SU-DHL-6 (cell line): ENCODE results near the gene C12orf76.

Source experiments
- EZH2phosphoT487 ChIP-seq: fragments of 200-600 bp; sonication (generic), shearing (Covaris generic); conservative IDR thresholded peaks from 2 replicates; pipeline ENCODE4 v1.6.1; 2018; ENCODE audit warnings: mild to moderate bottlenecking, antibody characterized with exemption, low read length, moderate library complexity, mixed read lengths
- TF ChIP-seq, protein P1 (sequence below): fragments of 200-600 bp; sonication (generic); IDR thresholded peaks from one replicate; pipeline ENCODE4 v1.5.1; 2017; ENCODE audit warnings: antibody characterized with exemption, mild to moderate bottlenecking, low read length, moderate library complexity; ENCODE audit not compliant: insufficient read depth, poor library complexity, severe bottlenecking

- TF ChIP-seq, protein P1, sequence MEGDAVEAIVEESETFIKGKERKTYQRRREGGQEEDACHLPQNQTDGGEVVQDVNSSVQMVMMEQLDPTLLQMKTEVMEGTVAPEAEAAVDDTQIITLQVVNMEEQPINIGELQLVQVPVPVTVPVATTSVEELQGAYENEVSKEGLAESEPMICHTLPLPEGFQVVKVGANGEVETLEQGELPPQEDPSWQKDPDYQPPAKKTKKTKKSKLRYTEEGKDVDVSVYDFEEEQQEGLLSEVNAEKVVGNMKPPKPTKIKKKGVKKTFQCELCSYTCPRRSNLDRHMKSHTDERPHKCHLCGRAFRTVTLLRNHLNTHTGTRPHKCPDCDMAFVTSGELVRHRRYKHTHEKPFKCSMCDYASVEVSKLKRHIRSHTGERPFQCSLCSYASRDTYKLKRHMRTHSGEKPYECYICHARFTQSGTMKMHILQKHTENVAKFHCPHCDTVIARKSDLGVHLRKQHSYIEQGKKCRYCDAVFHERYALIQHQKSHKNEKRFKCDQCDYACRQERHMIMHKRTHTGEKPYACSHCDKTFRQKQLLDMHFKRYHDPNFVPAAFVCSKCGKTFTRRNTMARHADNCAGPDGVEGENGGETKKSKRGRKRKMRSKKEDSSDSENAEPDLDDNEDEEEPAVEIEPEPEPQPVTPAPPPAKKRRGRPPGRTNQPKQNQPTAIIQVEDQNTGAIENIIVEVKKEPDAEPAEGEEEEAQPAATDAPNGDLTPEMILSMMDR = no peak
- no peak for TF ChIP-seq EZH2phosphoT487
Observed at GRCh38 chr12:110028323-110028722, 20.0 kb downstream of the C12orf76 start.
